B cell (primary cell): ENCODE measurements around the gene WDR6. TPM values are rescaled to one million over a fixed set of nuclear protein-coding genes. Genes with fewer than 3 reads are reported as not detected.

ENCODE experiments used
- ATAC-seq: fragments of 200-7000 bp; cut with Tn5 transposase; one replicate; pipeline ENCODE4 v1.10.0; 2021; ENCODE audit warnings: low read depth, mild to moderate bottlenecking, moderate number of reproducible peaks, moderate library complexity
- CTCF ChIA-PET: fragments of 350-600 bp; sonication (Branson Sonifier 250); formaldehyde crosslinking; loops from one replicate; lab custom pipeline; 2021; ENCODE audit warnings: antibody characterized with exemption, inconsistent platforms; lab: Charles Lee
- POLR2A ChIA-PET: fragments of 350-600 bp; sonication (Branson Sonifier 250); formaldehyde crosslinking; loops from one replicate; lab custom pipeline; 2021; ENCODE audit warnings: antibody characterized with exemption; lab: Charles Lee
- DNase-seq: peaks from one replicate; pipeline ENCODE4 v3.0.0; 2013
- H2AFZ ChIP-seq: 2 replicates; pipeline ENCODE4 v1.6.1; 2012; ENCODE audit warnings: mild to moderate bottlenecking, low read depth, low read length; ENCODE audit not compliant: insufficient read depth, poor library complexity, severe bottlenecking
- H3K27ac ChIP-seq, 2 donors: 1 replicate in 1 of 2; 2 replicates in 1 of 2; pipeline ENCODE4 v1.5.1; 2012 to 2013; ENCODE audit warnings: low read length in 2 of 2, mild to moderate bottlenecking in 2 of 2, moderate library complexity in 1 of 2
- H3K27me3 ChIP-seq, 4 experiments: fragments of 200-600 bp in 1 of 4; sonication (generic) in 1 of 4; replicated peaks in 1 of 4; 1 replicate in 2 of 4; 2 replicates in 2 of 4; pipeline versions ENCODE4 v1.6.1 to v1.7.0; 2013 to 2016; ENCODE audit warnings: low read length in 3 of 4, mild to moderate bottlenecking in 2 of 4, mixed read lengths in 1 of 4, moderate library complexity in 1 of 4; ENCODE audit not compliant: insufficient read depth in 4 of 4, control insufficient read depth in 3 of 4; ENCODE audit errors: control extremely low read depth in 1 of 4
- H3K36me3 ChIP-seq, 2 experiments: replicated peaks in 1 of 2; 1 replicate in 1 of 2; 2 replicates in 1 of 2; pipeline versions ENCODE4 v1.6.1 to v1.7.1; 2013; ENCODE audit warnings: low read length in 1 of 2; ENCODE audit not compliant: insufficient read depth in 2 of 2, control insufficient read depth in 1 of 2; ENCODE audit errors: control extremely low read depth in 1 of 2, extremely low read depth in 1 of 2
- H3K4me1 ChIP-seq, 2 donors: fragments of 200-600 bp in 1 of 2; sonication (generic) in 1 of 2; 1 replicate in 1 of 2; 2 replicates in 1 of 2; pipeline versions ENCODE4 v1.5.1 to v1.6.1; 2013 to 2017; ENCODE audit warnings: low read length in 2 of 2; ENCODE audit not compliant: control insufficient read depth in 2 of 2, insufficient read depth in 2 of 2
- H3K4me2 ChIP-seq: replicated peaks from 2 replicates; pipeline ENCODE3; 2012; ENCODE audit warnings: mild to moderate bottlenecking, low read depth, low read length; ENCODE audit not compliant: poor library complexity, severe bottlenecking
- H3K4me3 ChIP-seq, 5 experiments: fragments of 200-600 bp in 1 of 5; sonication (generic) in 1 of 5; 1 replicate in 3 of 5; 2 replicates in 2 of 5; pipeline versions ENCODE4 v1.5.1 to v1.7.0; 2011 to 2016; ENCODE audit warnings: low read length in 4 of 5, mild to moderate bottlenecking in 4 of 5, low read depth in 2 of 5, control low read depth in 1 of 5, moderate library complexity in 1 of 5; ENCODE audit not compliant: insufficient read depth in 1 of 5; ENCODE audit errors: control extremely low read depth in 1 of 5, extremely low read depth in 1 of 5
- H3K79me2 ChIP-seq: fragments of 200-600 bp; sonication (generic); one replicate; pipeline ENCODE4 v1.6.0; 2016; ENCODE audit warnings: low read length; ENCODE audit not compliant: control insufficient read depth, insufficient read depth
- H3K9ac ChIP-seq: fragments of 200-600 bp; sonication (generic); 2 replicates; pipeline ENCODE4 v1.6.1; 2017; ENCODE audit warnings: mild to moderate bottlenecking, low read length, moderate library complexity
- H3K9me3 ChIP-seq, 3 donors: one replicate each; pipeline versions ENCODE4 v1.6.1 to v1.7.1; 2013; ENCODE audit warnings: low read length in 2 of 3; ENCODE audit not compliant: control insufficient read depth in 2 of 3, insufficient read depth in 1 of 3; ENCODE audit errors: control extremely low read depth in 1 of 3
- H4K20me1 ChIP-seq: 2 replicates; pipeline ENCODE4 v1.6.0; 2012; ENCODE audit warnings: mild to moderate bottlenecking, low read length; ENCODE audit not compliant: insufficient read depth, control insufficient read depth, poor library complexity, severe bottlenecking
- H3K27ac Mint-ChIP-seq: one replicate; pipeline ENCODE4 v1.8.0; 2021; ENCODE audit warnings: mixed read lengths
- H3K27me3 Mint-ChIP-seq: one replicate; pipeline ENCODE4 v1.8.0; 2021; ENCODE audit warnings: mixed read lengths
- H3K4me1 Mint-ChIP-seq: one replicate; pipeline ENCODE4 v1.8.0; 2021; ENCODE audit warnings: mixed read lengths
- H3K4me3 Mint-ChIP-seq: one replicate; pipeline ENCODE4 v1.8.0; 2021; ENCODE audit warnings: mixed read lengths
- H3K9me3 Mint-ChIP-seq: one replicate; pipeline ENCODE4 v1.8.0; 2022; ENCODE audit warnings: mixed read lengths; ENCODE audit not compliant: insufficient read depth
- CTCF ChIP-seq: fragments of 200-600 bp; IDR thresholded peaks from one replicate; pipeline ENCODE4 v1.8.0; 2022; ENCODE audit warnings: antibody characterized with exemption, mild to moderate bottlenecking
- EZH2 ChIP-seq: IDR thresholded peaks from 2 replicates; pipeline ENCODE4 v1.6.1; 2012; ENCODE audit warnings: borderline replicate concordance, low read depth, mild to moderate bottlenecking, moderate library complexity, low read length; ENCODE audit not compliant: insufficient read depth, poor library complexity, severe bottlenecking
- WGBS: methylation state at CpG from one replicate; pipeline ENCODE4 v1.1.5; 2013; ENCODE audit warnings: missing lambda C conversion rate; ENCODE audit not compliant: insufficient coverage; 5-methylcytosine and 5-hydroxymethylcytosine counted together
- intact Hi-C: fragments of 100-400 bp; cut with micrococcal nuclease; formaldehyde crosslinking; loops from one replicate; pipeline ENCODE4 v1.10.0; 2022
- polyA plus RNA-seq: library from polyadenylated mRNA; depleted of rRNA; stranded (reverse); fragments of >200 nt; gene quantifications from 2 replicates; pipeline ENCODE4 v1.2.3, GENCODE V29; 2012
- total RNA-seq, 2 donors: library from RNA; stranded (reverse); fragments of 120-200 nt in 1 of 2; gene quantifications; 1 replicate in 1 of 2; 2 replicates in 1 of 2; pipeline versions ENCODE4 v1.2.3 to v1.2.4, GENCODE V29; 2013 to 2022

Gene WDR6
- total and polyA plus RNA-seq, 2 donors (not counting 1 experiment from before 2014, with no cell fraction given), result 287 to 317 TPM

- Histone ChIP-seq H2AFZ (no peak overlapping the region), H3K36me3 (peaks cover 13 to 25% of the 10 kb centered on the region in 2 experiments), H3K27me3 (no peaks in the 10 kb centered on the region), H3K9ac (no peak overlapping the region), H4K20me1 (peaks cover 6% of the 10 kb centered on the region), H3K27ac (peak overlapping the region in 1 of 2 donors; percentile 25), H3K4me3 (no peak overlapping the region), H3K4me1 (no peaks in the 10 kb centered on the region), H3K9me3 (no peaks in the 10 kb centered on the region), H3K4me2 (no peak overlapping the region), H3K79me2 (peaks cover 18% of the 10 kb centered on the region)
- no peak overlapping the region for H3K4me3 Mint-ChIP-seq
- no peaks in the 10 kb centered on the region for H3K27me3 Mint-ChIP-seq
- H3K27ac Mint-ChIP-seq, result peak overlapping the region; percentile 61
- H3K9me3 Mint-ChIP-seq, result no peaks in the 10 kb centered on the region
- ATAC-seq (no peak), DNase-seq (no peak)
- no peak for TF ChIP-seq EZH2
- no peak for TF ChIP-seq CTCF
- 27% methylated on average over 2 of the region's 4 CpGs for WGBS
- CTCF ChIA-PET, result interaction anchor here (0.7 to 1.2 kb wide), 4 partner anchors 9 to 31 kb away, joined by 3 to 4 read pairs (median 4); no protein-coding TSS in a partner anchor
- intact Hi-C loops, result no loop called here
- POLR2A ChIA-PET, result no interaction called here
- peaks cover 4% of the 10 kb centered on the region for H3K4me1 Mint-ChIP-seq
Measured at GRCh38 chr3:48960841-48961413, 46.3 kb upstream of the WDR6 start.

- POLR2A ChIA-PET, result no interaction called here
- no CpG with 5 or more reads among the region's 2 CpGs for WGBS
- Mint-ChIP-seq H3K27me3 (no peaks in the 10 kb centered on the region), H3K9me3 (no peaks in the 10 kb centered on the region), H3K27ac (no peak overlapping the region), H3K4me1 (peaks cover 4% of the 10 kb centered on the region), H3K4me3 (no peak overlapping the region)
- ATAC-seq (no peak), DNase-seq (no peak)
- TF ChIP-seq EZH2 (no peak), CTCF (no peak)
- H3K27ac ChIP-seq, result no peak overlapping the region
- no peak overlapping the region for H3K9ac ChIP-seq
- H3K36me3 ChIP-seq, result peaks cover 13 to 36% of the 10 kb centered on the region in 2 experiments
- peaks cover 6% of the 10 kb centered on the region for H4K20me1 ChIP-seq
- H3K27me3 ChIP-seq, result no peaks in the 10 kb centered on the region
- H3K4me3 ChIP-seq, result no peak overlapping the region
- H3K9me3 ChIP-seq, result no peaks in the 10 kb centered on the region
- peaks cover 8% of the 10 kb centered on the region for H3K79me2 ChIP-seq
- intact Hi-C loops, result no loop called here
- CTCF ChIA-PET, result no interaction called here
- no peak overlapping the region for H2AFZ ChIP-seq
- H3K4me1 ChIP-seq, result no peaks in the 10 kb centered on the region
- H3K4me2 ChIP-seq, result no peak overlapping the region
Measured at GRCh38 chr3:48962340-48962739, 44.9 kb upstream of the WDR6 start.
